Measurements from ENCODE around the gene NAMPT.
"Not testable (repeated sequence)": the region's sequence is repeated elsewhere in the genome, so short reads cannot be mapped to it uniquely, and the experiment has no call there.

NAMPT gene

GRCh38 chr7:106284714-106285050, at the start of gene NAMPT:
Gene NAMPT, minus strand, starts transcription at chr7:106284983. Its CDS starts 99 bp downstream, at chr7:106284884.
- DNase-seq = no peak

DNA sequence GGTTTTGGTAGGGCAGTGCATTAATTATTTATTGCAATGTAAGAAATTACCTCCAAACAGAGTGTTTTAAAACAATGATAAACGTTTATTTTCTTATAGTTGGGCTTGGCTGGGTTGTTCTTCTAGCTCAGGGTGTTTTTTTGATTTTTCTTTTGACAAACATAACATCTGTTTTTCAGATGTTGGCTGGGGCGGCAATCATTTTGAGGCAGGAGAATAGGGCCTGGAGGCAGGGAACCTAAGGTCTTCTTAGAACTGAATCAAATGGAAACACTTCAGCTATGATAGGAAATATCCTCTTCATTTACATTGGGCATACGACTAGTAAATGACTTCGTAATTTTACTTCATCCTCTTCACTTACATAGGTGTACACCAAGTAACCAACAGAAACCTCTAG, 47.4 kb upstream of the NAMPT start:
- no peak for DNase-seq

DNA sequence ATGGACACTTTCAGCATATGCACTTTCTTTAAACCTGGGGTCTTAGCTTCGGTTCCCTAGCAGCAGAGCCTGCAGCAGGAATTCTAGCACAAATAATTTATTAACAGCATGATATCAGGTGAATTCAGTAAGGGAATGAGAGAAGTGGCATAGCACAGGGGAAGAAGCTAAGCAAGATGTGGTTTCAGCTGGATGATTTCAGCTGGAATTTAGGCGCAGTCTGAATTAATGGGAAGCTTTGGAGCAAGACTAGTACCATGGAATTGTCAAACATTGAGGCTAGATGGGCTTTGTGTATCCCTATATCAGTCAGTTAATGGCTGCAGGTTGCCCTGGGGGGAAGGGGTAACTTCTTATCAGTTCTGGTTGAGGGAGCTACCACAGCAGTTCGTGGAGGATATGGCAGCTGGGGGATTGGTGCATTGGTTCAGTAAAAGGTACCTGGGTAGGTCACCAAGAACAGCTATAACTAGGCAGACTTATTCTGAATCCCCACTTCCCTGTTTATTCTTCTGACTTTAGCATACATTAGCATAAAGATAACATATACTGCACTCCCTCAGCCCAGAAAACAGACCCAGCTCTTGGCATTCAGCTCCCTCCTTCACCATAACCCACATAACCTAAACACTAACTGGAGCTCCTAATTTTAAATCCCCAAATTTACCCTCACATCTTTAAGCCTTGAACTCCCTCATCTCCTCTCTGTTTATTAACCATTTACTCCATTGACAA, 46.8 kb upstream of the NAMPT start:
- no peak for DNase-seq

DNA sequence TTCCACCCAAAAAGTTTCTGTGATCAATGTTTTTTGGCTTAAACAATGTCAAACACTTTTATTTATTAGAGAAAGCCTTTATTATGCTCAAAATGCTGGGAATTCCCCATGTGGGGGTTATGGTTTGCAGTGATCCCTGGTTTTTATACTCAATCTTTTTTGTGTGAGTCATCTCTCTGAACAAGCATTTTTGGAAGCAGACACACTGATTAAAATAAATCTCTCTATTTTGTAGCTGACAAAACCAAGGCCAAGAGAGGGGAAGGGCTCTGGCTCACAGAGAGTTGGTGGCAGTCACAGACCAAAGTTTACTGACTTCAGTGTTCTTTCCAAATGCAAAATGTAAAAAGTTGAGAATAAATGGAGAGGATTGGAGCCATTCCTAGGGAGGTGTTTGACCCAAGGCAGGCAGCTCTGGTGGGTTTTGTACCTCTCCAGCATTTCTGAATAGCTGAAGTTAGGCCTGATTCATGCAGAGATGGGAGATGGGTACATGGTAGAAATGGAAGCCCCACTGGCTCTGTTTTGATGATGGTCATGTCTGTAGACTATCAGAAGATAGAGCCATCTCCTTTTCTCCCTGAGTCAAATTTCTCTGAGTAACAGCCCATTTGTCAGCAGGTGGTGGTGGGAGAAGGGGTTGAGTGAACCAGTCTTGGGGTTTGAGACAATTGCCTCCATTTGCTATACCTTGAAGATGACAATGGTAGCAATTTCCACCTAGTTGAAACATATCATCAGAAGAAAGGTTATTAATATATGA, 45.4 kb upstream of the NAMPT start:
- DNase-seq = no peak

DNA sequence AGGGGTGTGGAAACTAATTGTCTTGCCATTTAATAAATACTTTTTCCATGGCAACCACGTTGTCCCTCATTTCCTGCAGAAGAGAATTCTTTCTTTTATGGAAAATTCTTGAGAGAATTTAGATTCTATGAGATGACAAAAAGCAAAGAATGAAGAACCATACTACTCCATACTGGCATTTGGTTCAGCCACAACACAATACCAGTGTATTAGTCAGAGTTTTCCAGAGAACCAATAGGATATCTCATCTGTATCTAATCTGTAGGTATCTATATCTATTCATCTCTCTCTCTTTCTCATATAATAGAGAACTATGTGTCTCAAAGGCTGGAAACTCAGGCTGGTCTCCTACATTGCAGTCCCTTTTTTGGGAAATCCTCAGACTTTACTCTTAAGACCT, 44.6 kb upstream of the NAMPT start:
- DNase-seq = no peak

DNA sequence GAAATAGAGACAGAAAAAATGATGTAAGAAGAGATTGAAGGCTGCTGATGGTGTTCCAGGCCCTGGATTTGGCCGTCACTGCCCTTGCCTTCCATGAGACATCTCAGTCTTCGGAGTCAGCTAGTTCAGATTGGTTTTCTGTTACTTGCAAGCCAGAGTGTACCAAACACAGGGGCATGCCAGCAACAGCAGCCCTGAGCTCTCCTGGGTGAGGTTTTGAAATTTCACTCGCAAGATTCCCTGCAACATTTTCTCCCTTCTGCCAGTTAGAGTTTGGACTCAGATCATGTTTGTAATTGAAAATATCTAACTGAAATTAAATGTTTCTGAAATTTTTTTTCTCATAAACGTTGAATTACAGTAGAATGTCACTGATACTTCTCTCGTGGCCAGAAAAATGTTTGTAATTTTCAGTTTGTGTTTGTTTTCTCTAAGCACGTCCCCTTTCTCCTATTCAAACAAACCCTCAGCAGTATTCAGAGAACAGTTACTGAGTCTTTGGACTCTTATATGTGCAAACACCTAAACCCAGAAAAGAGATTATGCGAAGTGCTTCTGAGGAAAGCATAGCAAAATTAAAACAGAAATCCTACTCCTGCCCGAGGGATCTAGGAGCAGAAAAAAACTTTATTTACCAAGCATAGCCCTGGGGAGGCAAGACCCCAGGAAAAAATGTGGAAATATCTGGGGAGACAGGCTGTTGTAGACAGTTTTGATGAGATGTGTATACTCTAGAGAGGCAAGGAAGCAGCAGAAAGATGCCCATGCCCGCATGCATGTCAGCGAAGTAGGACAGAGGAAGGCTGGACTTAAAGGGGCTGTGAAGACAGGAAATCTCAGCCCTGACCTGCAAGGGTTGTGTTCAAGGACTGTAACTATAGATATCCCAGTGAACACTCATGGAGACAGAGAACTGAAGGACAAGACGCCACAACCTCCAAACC, 43.0 kb upstream of the NAMPT start:
- DNase-seq = no peak

GRCh38 chr7:106326594-106327537, 42.1 kb upstream of the NAMPT start:
- no peak for DNase-seq

DNA sequence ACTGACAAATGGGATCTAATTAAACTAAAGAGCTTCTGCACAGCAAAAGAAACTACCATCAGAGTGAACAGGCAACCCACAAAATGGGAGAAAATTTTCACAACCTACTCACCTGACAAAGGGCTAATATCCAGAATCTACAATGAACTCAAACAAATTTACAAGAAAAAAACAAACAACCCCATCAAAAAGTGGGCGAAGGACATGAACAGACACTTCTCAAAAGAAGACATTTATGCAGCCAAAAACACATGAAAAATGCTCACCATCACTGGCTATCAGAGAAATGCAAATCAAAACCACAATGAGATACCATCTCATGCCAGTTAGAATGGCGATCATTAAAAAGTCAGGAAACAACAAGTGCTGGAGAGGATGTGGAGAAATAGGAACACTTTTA, 39.7 kb upstream of the NAMPT start:
- DNase-seq = not testable (repeated sequence)

- not testable (repeated sequence) for DNase-seq
Observed at GRCh38 chr7:106320254-106320770, 35.5 kb upstream of the NAMPT start.

DNA sequence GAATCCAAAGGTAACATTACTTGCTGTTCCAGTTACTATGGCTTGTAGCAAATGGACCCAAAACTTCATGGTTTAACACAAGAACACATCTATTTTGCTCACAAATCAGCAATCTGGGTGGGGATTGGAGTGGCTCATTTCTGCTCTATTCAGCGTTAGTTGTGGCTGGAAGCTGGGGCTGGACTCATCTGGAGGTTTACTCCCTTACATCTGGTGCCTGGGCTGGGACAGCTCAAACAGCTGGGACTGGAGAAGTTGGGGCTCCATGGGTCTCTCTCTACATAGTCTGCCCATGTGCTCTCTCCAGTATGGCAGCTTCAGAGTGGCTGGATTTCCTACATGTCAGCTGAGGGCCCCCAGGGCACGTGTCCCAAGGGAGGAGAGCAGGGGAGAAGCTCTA, 33.7 kb upstream of the NAMPT start:
- no peak for DNase-seq

- DNase-seq = no peak
Observed at GRCh38 chr7:106317971-106318370, 33.2 kb upstream of the NAMPT start.

DNA sequence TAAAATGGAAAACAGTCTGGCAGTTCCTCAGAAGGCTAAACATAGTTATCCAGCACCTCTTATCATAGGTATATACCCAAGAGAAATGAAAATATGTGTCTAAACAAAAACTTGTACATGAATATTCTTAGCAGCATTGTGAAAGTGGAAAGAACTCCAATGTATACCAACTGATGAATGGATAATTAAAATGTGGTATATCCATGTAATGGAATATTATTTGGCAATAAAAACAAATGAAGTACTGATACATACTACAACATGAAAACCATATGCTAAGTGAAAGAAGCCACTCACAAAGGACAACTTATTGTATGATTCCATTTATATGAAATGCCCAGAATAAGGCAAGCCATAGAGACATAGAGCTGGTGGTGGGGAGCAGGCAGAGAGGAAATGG, 32.2 kb upstream of the NAMPT start:
- DNase-seq = no peak

DNA sequence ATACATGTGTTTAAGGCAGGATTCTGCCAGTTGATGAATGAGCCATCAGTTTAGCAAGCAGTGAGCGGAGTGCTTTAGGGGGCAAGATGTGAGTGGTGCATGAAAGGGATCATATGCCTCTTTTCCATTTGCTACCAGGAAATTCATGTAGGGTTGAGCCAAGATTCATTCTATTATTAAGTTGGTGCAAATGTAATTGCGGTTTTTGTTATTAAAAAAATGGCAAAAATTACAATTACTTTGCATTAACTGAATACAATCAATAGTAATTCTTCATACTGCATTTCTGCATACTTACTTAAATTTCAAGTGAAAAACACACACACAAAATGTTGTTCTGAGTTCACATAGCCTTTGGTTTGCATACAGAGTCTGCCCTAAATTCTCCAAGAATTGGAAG, 30.1 kb upstream of the NAMPT start:
- DNase-seq = no peak

- no peak for DNase-seq
Observed at GRCh38 chr7:106313966-106314365, 29.2 kb upstream of the NAMPT start.

- DNase-seq = no peak
Observed at GRCh38 chr7:106313456-106313901, 28.7 kb upstream of the NAMPT start.

- DNase-seq = no peak
Observed at GRCh38 chr7:106312906-106313305, 28.1 kb upstream of the NAMPT start.

- DNase-seq = no peak
Observed at GRCh38 chr7:106312099-106312871, 27.5 kb upstream of the NAMPT start.

GRCh38 chr7:106309362-106309761, 24.6 kb upstream of the NAMPT start:
- DNase-seq = no peak

DNA sequence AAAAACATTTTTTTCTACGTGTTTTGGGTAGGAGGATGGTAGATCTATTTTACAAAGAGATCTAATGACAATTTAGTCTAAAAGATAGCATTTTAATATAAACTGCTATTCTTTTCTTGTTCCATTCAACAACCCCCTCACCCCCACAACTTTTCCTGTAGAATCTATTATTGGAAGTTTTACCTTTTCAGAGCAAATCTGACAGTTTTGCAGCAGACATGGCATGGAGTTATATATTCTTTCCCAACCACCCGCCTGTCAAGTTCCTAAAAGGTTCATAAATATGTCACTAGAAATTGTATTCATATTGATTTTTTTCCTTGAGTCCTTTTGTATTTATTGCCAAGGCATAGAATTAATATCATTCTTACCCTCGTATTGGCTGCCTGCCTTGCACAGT, 21.5 kb upstream of the NAMPT start:
- no peak for DNase-seq

- DNase-seq = no peak
Observed at GRCh38 chr7:106305732-106306131, 20.9 kb upstream of the NAMPT start.

GRCh38 chr7:106304568-106304967, 19.8 kb upstream of the NAMPT start:
- DNase-seq = no peak
